Liver (tissue), 9 donors: Measurements from ENCODE around the gene NUTF2. TPM values are rescaled to one million over a fixed set of nuclear protein-coding genes. Genes with fewer than 3 reads are reported as not detected.

ENCODE experiments used
- DNase-seq: peaks from one replicate; pipeline ENCODE4 v3.0.0-alpha.2; 2017; ENCODE audit warnings: low spot score
- H3K27ac ChIP-seq, 2 donors: one replicate each; pipeline ENCODE4 v1.7.0; 2013; ENCODE audit warnings: inconsistent platforms in 2 of 2, low read length in 2 of 2, control low read depth in 1 of 2, low read depth in 1 of 2, mild to moderate bottlenecking in 1 of 2
- H3K27me3 ChIP-seq, 4 donors: one replicate each; pipeline versions ENCODE4 v1.6.1 to v1.7.0; 2013; ENCODE audit warnings: low read length in 3 of 4, inconsistent platforms in 1 of 4, mild to moderate bottlenecking in 1 of 4, moderate library complexity in 1 of 4; ENCODE audit not compliant: control insufficient read depth in 4 of 4, insufficient read depth in 4 of 4
- H3K36me3 ChIP-seq, 4 donors: one replicate each; pipeline versions ENCODE4 v1.6.1 to v1.7.0; 2013; ENCODE audit warnings: low read length in 3 of 4, mild to moderate bottlenecking in 3 of 4, low read depth in 1 of 4, moderate library complexity in 1 of 4; ENCODE audit not compliant: control insufficient read depth in 4 of 4, insufficient read depth in 3 of 4
- H3K4me1 ChIP-seq, 4 donors: one replicate each; pipeline versions ENCODE4 v1.6.1 to v1.7.0; 2013; ENCODE audit warnings: low read length in 3 of 4, mild to moderate bottlenecking in 3 of 4, moderate library complexity in 1 of 4; ENCODE audit not compliant: control insufficient read depth in 4 of 4, insufficient read depth in 4 of 4
- H3K4me3 ChIP-seq, 3 donors: one replicate each; pipeline versions ENCODE4 v1.6.1 to v1.7.0; 2013; ENCODE audit warnings: low read length in 3 of 3, control low read depth in 1 of 3, low read depth in 1 of 3, mild to moderate bottlenecking in 1 of 3
- H3K9ac ChIP-seq, 2 donors: one replicate each; pipeline ENCODE4 v1.7.0; 2013; ENCODE audit warnings: low read length in 2 of 2, mild to moderate bottlenecking in 2 of 2, moderate library complexity in 2 of 2, control low read depth in 1 of 2, low read depth in 1 of 2
- H3K9me3 ChIP-seq, 4 donors: one replicate each; pipeline versions ENCODE4 v1.6.1 to v1.7.0; 2013; ENCODE audit warnings: low read length in 3 of 4; ENCODE audit not compliant: control insufficient read depth in 4 of 4
- EGR1 ChIP-seq, 2 donors: IDR thresholded peaks; 2 replicates each; pipeline ENCODE4 v1.6.1; 2016 to 2018; ENCODE audit warnings: antibody characterized with exemption in 2 of 2, low read depth in 2 of 2
- FOXA1 ChIP-seq: IDR thresholded peaks from 2 replicates; pipeline ENCODE4 v1.6.1; 2016; ENCODE audit warnings: antibody characterized with exemption
- GABPA ChIP-seq, 2 donors: IDR thresholded peaks in 1 of 2; conservative IDR thresholded peaks in 1 of 2; 2 replicates each; pipeline ENCODE4 v1.6.1; 2016; ENCODE audit warnings: antibody characterized with exemption in 2 of 2, mild to moderate bottlenecking in 1 of 2, moderate library complexity in 1 of 2
- HNF4G ChIP-seq: IDR thresholded peaks from 2 replicates; pipeline ENCODE4 v1.6.1; 2016; ENCODE audit warnings: antibody characterized with exemption
- NR2F2 ChIP-seq: IDR thresholded peaks from 2 replicates; pipeline ENCODE4 v1.6.1; 2016; ENCODE audit warnings: antibody characterized with exemption
- RAD21 ChIP-seq, 2 donors: IDR thresholded peaks; 2 replicates each; pipeline ENCODE4 v1.6.1; 2016; ENCODE audit warnings: antibody characterized with exemption in 2 of 2, mild to moderate bottlenecking in 2 of 2
- RXRA ChIP-seq, 2 donors: IDR thresholded peaks; 2 replicates each; pipeline ENCODE4 v1.6.1; 2017 to 2018; ENCODE audit warnings: antibody characterized with exemption in 2 of 2, mild to moderate bottlenecking in 1 of 2
- SP1 ChIP-seq: IDR thresholded peaks from 2 replicates; pipeline ENCODE4 v1.6.1; 2018; ENCODE audit warnings: antibody characterized with exemption, mild to moderate bottlenecking
- WGBS: extraction: QIAGEN DNeasy Blood & Tissue Kit; methylation state at CpG from one replicate; pipeline ENCODE4 v1.1.7; 2013; 5-methylcytosine and 5-hydroxymethylcytosine counted together
- polyA plus RNA-seq, 2 donors: library from polyadenylated mRNA; stranded (reverse) in 1 of 2; unstranded in 1 of 2; fragments of 200-250 nt in 1 of 2; fragments of >200 nt in 1 of 2; fragmentation: Nextera tagmentation in 1 of 2; extraction: Ambion mirVana in 1 of 2; gene quantifications; one replicate each; pipeline versions ENCODE4 v1.2.1 to v1.2.3, GENCODE V29; 2013 to 2015
- total RNA-seq, 2 donors: library from RNA; depleted of rRNA; stranded (reverse); fragments of >200 nt; gene quantifications; one replicate each; pipeline ENCODE4 v1.2.3, GENCODE V29; 2014
- TF ChIP-seq, protein P1 (sequence below): IDR thresholded peaks from 2 replicates; pipeline ENCODE4 v1.6.1; 2016; ENCODE audit warnings: antibody characterized with exemption
- TF ChIP-seq, protein P2 (sequence below): fragments of 150-350 bp; IDR thresholded peaks from 2 replicates; pipeline ENCODE4 v1.5.1; 2017; ENCODE audit warnings: improper control_type of control experiment, low read depth, low read length; ENCODE audit not compliant: missing input control
- TF ChIP-seq, protein P3 (sequence below): IDR thresholded peaks from 2 replicates; pipeline ENCODE4 v1.6.1; 2016; ENCODE audit warnings: antibody characterized with exemption, mild to moderate bottlenecking
- donor health status: healthy.
- donor health status: healthy.
- donor health status: healthy.
- donor health status: healthy.
- donor health status: healthy.

The NUTF2 gene
- total and polyA plus RNA-seq, 4 donors: 27.4 to 69.5 (median 54.8) TPM

DNA sequence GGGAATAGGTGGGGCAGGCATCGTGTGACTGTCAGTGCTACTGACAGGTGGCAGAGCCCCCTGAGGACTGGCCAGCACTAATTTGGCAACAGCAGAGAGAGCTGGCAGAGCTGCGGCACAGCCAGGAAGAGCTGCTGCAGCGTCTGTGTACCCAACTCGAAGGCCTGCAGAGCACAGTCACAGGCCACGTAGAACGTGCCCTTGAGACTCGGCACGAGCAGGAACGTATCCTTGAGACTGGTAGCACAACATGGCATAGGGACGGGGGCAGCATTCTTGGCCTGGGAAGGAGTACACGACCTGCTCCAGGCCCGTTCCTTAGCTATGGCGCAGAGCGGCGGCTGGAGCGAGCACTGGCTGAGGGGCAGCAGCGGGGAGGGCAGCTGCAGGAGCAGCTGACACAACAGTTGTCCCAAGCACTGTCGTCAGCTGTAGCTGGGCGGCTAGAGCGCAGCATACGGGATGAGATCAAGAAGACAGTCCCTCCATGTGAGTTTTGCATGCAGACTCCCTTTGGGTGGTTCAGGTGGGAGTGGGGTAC lies 35.0 kb downstream of the NUTF2 start:
- no peak overlapping the region for H3K27ac ChIP-seq

DNA sequence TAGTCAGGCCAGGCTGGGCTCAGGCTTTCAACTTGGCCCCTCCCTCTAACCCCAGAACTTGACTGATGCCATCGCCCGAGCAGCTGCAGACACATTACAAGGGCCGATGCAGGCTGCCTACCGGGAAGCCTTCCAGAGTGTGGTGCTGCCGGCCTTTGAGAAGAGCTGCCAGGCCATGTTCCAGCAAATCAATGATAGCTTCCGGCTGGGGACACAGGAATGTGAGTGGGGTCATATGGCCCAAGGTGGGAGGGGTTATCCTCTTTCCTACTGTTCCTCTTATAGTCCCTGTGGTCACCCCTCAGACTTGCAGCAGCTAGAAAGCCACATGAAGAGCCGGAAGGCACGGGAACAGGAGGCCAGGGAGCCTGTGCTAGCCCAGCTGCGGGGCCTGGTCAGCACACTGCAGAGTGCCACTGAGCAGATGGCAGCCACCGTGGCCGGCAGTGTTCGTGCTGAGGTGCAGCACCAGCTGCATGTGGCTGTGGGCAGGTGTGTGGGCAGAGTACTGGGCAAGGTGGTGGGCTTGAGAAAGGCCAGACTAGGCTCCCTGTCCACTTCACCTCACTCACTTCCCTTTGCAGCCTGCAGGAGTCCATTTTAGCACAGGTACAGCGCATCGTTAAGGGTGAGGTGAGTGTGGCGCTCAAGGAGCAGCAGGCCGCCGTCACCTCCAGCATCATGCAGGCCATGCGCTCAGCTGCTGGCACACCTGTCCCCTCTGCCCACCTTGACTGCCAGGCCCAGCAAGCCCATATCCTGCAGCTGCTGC lies 35.8 kb downstream of the NUTF2 start:
- no peaks in the 10 kb centered on the region for H3K27me3 ChIP-seq
- no peak overlapping the region for H3K9ac ChIP-seq
- no peaks in the 10 kb centered on the region for H3K9me3 ChIP-seq
- peaks cover 0 to 21% (median 9%) of the 10 kb centered on the region in 4 donors for H3K4me1 ChIP-seq
- TF ChIP-seq EGR1 (IDR thresholded peaks at IDR 0.05; ENCODE audit: low read depth in 2 of 2): no peak
- TF ChIP-seq SP1: no peak
- TF ChIP-seq RXRA (IDR thresholded peaks at IDR 0.05): no peak
- TF ChIP-seq, protein P1, sequence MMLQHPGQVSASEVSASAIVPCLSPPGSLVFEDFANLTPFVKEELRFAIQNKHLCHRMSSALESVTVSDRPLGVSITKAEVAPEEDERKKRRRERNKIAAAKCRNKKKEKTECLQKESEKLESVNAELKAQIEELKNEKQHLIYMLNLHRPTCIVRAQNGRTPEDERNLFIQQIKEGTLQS: no peak
- TF ChIP-seq RAD21 (IDR thresholded peaks at IDR 0.05): no peak
- no peak for TF ChIP-seq NR2F2
- TF ChIP-seq GABPA (IDR thresholded peaks at IDR 0.05 in 1 of 2, conservative IDR thresholded peaks at IDR 0.05 in 1 of 2): no peak
- TF ChIP-seq, protein P2, sequence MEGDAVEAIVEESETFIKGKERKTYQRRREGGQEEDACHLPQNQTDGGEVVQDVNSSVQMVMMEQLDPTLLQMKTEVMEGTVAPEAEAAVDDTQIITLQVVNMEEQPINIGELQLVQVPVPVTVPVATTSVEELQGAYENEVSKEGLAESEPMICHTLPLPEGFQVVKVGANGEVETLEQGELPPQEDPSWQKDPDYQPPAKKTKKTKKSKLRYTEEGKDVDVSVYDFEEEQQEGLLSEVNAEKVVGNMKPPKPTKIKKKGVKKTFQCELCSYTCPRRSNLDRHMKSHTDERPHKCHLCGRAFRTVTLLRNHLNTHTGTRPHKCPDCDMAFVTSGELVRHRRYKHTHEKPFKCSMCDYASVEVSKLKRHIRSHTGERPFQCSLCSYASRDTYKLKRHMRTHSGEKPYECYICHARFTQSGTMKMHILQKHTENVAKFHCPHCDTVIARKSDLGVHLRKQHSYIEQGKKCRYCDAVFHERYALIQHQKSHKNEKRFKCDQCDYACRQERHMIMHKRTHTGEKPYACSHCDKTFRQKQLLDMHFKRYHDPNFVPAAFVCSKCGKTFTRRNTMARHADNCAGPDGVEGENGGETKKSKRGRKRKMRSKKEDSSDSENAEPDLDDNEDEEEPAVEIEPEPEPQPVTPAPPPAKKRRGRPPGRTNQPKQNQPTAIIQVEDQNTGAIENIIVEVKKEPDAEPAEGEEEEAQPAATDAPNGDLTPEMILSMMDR: peak; percentile 2
- WGBS: 68% methylated on average over 18 of the region's 18 CpGs
- H3K36me3 ChIP-seq: peaks cover 29 to 65% (median 44%) of the 10 kb centered on the region in 4 donors
- no peak overlapping the region for H3K27ac ChIP-seq
- no peak overlapping the region for H3K4me3 ChIP-seq
- no peak for DNase-seq

More for the DNA sequence above, 35.0 kb downstream of the NUTF2 start:
- Histone ChIP-seq H3K9me3 (no peaks in the 10 kb centered on the region), H3K27me3 (no peaks in the 10 kb centered on the region), H3K4me1 (peaks cover 0 to 21% (median 9%) of the 10 kb centered on the region in 4 donors), H3K9ac (no peak overlapping the region), H3K36me3 (peaks cover 32 to 71% (median 48%) of the 10 kb centered on the region in 4 donors), H3K4me3 (no peak overlapping the region)
- 95% methylated on average over 21 of the region's 21 CpGs for WGBS
- DNase-seq: no peak
- TF ChIP-seq SP1: no peak
- TF ChIP-seq FOXA1: no peak
- TF ChIP-seq HNF4G: no peak
- TF ChIP-seq, protein P3, sequence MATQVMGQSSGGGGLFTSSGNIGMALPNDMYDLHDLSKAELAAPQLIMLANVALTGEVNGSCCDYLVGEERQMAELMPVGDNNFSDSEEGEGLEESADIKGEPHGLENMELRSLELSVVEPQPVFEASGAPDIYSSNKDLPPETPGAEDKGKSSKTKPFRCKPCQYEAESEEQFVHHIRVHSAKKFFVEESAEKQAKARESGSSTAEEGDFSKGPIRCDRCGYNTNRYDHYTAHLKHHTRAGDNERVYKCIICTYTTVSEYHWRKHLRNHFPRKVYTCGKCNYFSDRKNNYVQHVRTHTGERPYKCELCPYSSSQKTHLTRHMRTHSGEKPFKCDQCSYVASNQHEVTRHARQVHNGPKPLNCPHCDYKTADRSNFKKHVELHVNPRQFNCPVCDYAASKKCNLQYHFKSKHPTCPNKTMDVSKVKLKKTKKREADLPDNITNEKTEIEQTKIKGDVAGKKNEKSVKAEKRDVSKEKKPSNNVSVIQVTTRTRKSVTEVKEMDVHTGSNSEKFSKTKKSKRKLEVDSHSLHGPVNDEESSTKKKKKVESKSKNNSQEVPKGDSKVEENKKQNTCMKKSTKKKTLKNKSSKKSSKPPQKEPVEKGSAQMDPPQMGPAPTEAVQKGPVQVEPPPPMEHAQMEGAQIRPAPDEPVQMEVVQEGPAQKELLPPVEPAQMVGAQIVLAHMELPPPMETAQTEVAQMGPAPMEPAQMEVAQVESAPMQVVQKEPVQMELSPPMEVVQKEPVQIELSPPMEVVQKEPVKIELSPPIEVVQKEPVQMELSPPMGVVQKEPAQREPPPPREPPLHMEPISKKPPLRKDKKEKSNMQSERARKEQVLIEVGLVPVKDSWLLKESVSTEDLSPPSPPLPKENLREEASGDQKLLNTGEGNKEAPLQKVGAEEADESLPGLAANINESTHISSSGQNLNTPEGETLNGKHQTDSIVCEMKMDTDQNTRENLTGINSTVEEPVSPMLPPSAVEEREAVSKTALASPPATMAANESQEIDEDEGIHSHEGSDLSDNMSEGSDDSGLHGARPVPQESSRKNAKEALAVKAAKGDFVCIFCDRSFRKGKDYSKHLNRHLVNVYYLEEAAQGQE: no peak
